Heart right ventricle (tissue), 16 donors: Measurements from ENCODE around the gene ACTN1. TPM values are rescaled to one million over a fixed set of nuclear protein-coding genes. Genes with fewer than 3 reads are reported as not detected.

ENCODE experiments used
- ATAC-seq, 8 donors: fragments of 200-7000 bp; cut with Tn5 transposase; one replicate each; pipeline ENCODE4 v1.9.1; 2020; ENCODE audit warnings: mild to moderate bottlenecking in 8 of 8, moderate library complexity in 8 of 8, moderate number of reproducible peaks in 1 of 8
- DNase-seq, 2 donors: peaks; one replicate each; pipeline ENCODE4 v3.0.0-alpha.2; 2020
- H3K27ac ChIP-seq, 10 donors: fragments of 200-600 bp; sonication (generic) in 2 of 10; one replicate each; pipeline versions ENCODE4 v1.5.0 to v1.8.0; 2020 to 2022; ENCODE audit warnings: mild to moderate bottlenecking in 3 of 10
- H3K27me3 ChIP-seq, 7 donors: fragments of 200-600 bp; one replicate each; pipeline ENCODE4 v1.8.0; 2021 to 2022; ENCODE audit warnings: mild to moderate bottlenecking in 2 of 7
- H3K36me3 ChIP-seq, 9 donors: fragments of 200-600 bp; sonication (generic) in 1 of 9; one replicate each; pipeline versions ENCODE4 v1.5.0 to v1.8.0; 2020 to 2022; ENCODE audit warnings: mild to moderate bottlenecking in 2 of 9
- H3K4me1 ChIP-seq, 9 donors: fragments of 200-600 bp; sonication (generic) in 1 of 9; one replicate each; pipeline versions ENCODE4 v1.5.0 to v1.8.0; 2020 to 2022; ENCODE audit warnings: mild to moderate bottlenecking in 4 of 9
- H3K4me3 ChIP-seq, 10 donors: fragments of 200-600 bp; sonication (generic) in 2 of 10; one replicate each; pipeline versions ENCODE4 v1.5.0 to v1.8.0; 2020 to 2022; ENCODE audit warnings: mild to moderate bottlenecking in 7 of 10, moderate library complexity in 2 of 10
- H3K9me3 ChIP-seq, 11 donors: fragments of 200-600 bp in 10 of 11; sonication (generic) in 2 of 11; one replicate each; pipeline versions ENCODE4 v1.5.0 to v1.8.0; 2013 to 2022; ENCODE audit warnings: mild to moderate bottlenecking in 2 of 11, control low read depth in 1 of 11, moderate library complexity in 1 of 11
- WGBS, 2 donors: extraction: QIAGEN DNeasy Blood & Tissue Kit; methylation state at CpG; one replicate each; pipeline ENCODE4 v1.1.7; 2013; ENCODE audit warnings: inconsistent platforms in 1 of 2; 5-methylcytosine and 5-hydroxymethylcytosine counted together
- intact Hi-C, 10 donors: fragments of 100-400 bp; cut with DNase I; formaldehyde crosslinking; loops; one replicate each; pipeline versions ENCODE4 v1.11.1 to v1.14.2; 2022
- polyA plus RNA-seq, 2 donors: library from polyadenylated mRNA; stranded (reverse); fragments of 200-250 nt; gene quantifications; one replicate each; pipeline ENCODE4 v1.2.3, GENCODE V29; 2013
- total RNA-seq, 10 donors: library from RNA; stranded (reverse); fragmentation: NEBNext Ultra II Directional in 3 of 10; extraction: Animal tissue kit (Norgen Biotek cat#: 25700) in 3 of 10; gene quantifications; one replicate each; pipeline versions ENCODE4 v1.2.1 to v1.2.4, GENCODE V29; 2021 to 2023
- TF ChIP-seq, protein P1 (sequence below), 9 donors: fragments of 200-600 bp; sonication (generic) in 2 of 9; IDR thresholded peaks; one replicate each; pipeline versions ENCODE4 v1.5.0 to v1.8.0; 2021 to 2022; ENCODE audit warnings: antibody characterized with exemption in 9 of 9, mild to moderate bottlenecking in 5 of 9, moderate library complexity in 1 of 9
- donor health status: Arrhythmogenic right ventricular cardiomyopathy.
- donor health status: ischemic (EF 13 %, LVEDD 7.1; RV severe dilation, severe dysfunction).
- donor health status: healthy with polysubstance abuse.
- donor health status: DM: no; HTN: yes; CAD: no.
- donor health status: DM: no; HTN: no; CAD: no.
- donor health status: ischemic (EF 25% LVEDD 6.9; RV normal size, moderate dysfunction).
- donor health status: ischemic (EF 25% LVEDD 5.7; RV mildly dilated, moderate dysfunction).
- donor health status: healthy.
- donor health status: DM: yes; HTN: yes; CAD: no.
- donor health status: Ischemic cardiomyopathy.
- donor health status: ischemic (EF 35%, LVEDD 5.7; RV mildly dilated, moderate dysfunction).
- donor health status: nonischemic (EF 11% LVEDD 7.7; RV severe dilation, severe dysfunction).
- donor health status: DM: yes; HTN: yes; CAD: no.
- donor health status: PGD.
- donor health status: ischemic (EF 29% LVEDD 5.4; RV normal size, mild dysfunction).
- donor health status: nonischemic (EF 23%, LVEDD 6.1; RV moderate dilation, normal function).

ACTN1 gene
- total and polyA plus RNA-seq, 12 donors = 67.2 to 235 (median 104) TPM

- Histone ChIP-seq H3K27me3 (no peaks in the 10 kb centered on the region), H3K4me3 (no peak overlapping the region), H3K36me3 (no peaks in the 10 kb centered on the region), H3K27ac (no peak overlapping the region), H3K9me3 (no peaks in the 10 kb centered on the region), H3K4me1 (peaks cover 0 to 20% (median 8%) of the 10 kb centered on the region in 9 donors)
- DNase-seq (no peak), ATAC-seq (no peak)
- 97 to 98% methylated on average over 2 of the region's 2 CpGs for WGBS, 2 donors
- intact Hi-C loops = loop anchor here in 8 of 10 donors (5.0 to 10.0 kb wide), 4 partner anchors 52 to 112 kb away; no protein-coding TSS in a partner anchor
- TF ChIP-seq, protein P1, sequence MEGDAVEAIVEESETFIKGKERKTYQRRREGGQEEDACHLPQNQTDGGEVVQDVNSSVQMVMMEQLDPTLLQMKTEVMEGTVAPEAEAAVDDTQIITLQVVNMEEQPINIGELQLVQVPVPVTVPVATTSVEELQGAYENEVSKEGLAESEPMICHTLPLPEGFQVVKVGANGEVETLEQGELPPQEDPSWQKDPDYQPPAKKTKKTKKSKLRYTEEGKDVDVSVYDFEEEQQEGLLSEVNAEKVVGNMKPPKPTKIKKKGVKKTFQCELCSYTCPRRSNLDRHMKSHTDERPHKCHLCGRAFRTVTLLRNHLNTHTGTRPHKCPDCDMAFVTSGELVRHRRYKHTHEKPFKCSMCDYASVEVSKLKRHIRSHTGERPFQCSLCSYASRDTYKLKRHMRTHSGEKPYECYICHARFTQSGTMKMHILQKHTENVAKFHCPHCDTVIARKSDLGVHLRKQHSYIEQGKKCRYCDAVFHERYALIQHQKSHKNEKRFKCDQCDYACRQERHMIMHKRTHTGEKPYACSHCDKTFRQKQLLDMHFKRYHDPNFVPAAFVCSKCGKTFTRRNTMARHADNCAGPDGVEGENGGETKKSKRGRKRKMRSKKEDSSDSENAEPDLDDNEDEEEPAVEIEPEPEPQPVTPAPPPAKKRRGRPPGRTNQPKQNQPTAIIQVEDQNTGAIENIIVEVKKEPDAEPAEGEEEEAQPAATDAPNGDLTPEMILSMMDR (IDR thresholded peaks at IDR 0.05) = no peak
These were observed 3.5 kb upstream of the ACTN1 start for GRCh38 chr14:68982581-68982980.

DNA sequence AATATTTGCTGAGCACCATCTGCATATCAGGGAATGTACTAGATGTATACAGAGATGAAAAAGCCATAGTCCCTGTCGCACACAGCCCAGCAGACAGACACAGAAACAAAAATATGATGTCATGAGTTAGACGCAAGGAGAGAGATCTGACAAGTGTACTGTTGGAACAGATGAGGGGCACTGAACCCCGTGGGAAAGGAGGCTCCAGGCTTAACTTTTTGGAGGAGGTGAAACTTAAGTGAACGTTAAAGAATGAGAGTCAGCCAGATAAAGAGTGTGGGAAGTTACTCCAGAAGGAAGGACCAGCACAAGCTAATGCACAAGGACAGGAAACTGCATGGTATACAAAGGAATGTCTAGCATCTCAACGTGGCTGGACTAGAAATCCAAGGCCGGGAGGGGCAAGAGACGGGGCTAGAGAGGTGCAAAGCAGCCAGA, 2.5 kb upstream of the ACTN1 start:
- TF ChIP-seq, protein P1 (IDR thresholded peaks at IDR 0.05) = no peak
- Histone ChIP-seq H3K36me3 (no peaks in the 10 kb centered on the region), H3K9me3 (no peaks in the 10 kb centered on the region), H3K27ac (no peak overlapping the region), H3K27me3 (no peaks in the 10 kb centered on the region), H3K4me3 (no peak overlapping the region), H3K4me1 (peaks cover 4 to 30% (median 17%) of the 10 kb centered on the region in 9 donors)
- no peak for DNase-seq
- intact Hi-C loops = loop anchor here in 8 of 10 donors (5.0 to 10.0 kb wide), 4 partner anchors 53 to 113 kb away; no protein-coding TSS in a partner anchor
- WGBS, 2 donors = 54 to 60% methylated on average over 7 of the region's 7 CpGs
- no peak for ATAC-seq

DNA sequence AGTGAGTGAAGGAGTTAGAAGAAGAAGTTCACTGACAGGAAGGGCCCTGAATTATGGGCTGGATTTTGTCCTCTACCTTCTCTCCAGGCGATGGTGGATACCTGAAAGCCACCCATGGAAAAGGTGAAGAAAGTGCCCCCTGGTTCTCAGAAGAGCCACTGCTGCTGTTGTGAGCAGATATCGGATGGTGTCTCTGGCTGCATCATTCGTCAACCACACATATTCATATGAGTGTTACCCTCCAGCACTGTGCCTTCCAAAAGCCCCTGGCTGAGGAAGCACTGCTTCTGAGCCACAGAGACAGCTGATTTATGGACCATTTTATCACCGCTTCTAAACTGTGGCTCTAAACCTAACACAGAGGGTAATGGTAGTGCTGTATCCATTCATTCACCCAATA, 2.0 kb upstream of the ACTN1 start:
- Histone ChIP-seq H3K27me3 (no peaks in the 10 kb centered on the region), H3K27ac (no peak overlapping the region), H3K4me3 (no peak overlapping the region), H3K36me3 (no peaks in the 10 kb centered on the region), H3K4me1 (peaks cover 6 to 35% (median 21%) of the 10 kb centered on the region in 9 donors), H3K9me3 (no peaks in the 10 kb centered on the region)
- DNase-seq = no peak
- no peak for ATAC-seq
- intact Hi-C loops = loop anchor here in 8 of 10 donors (5.0 to 10.0 kb wide), 4 partner anchors 54 to 114 kb away; no protein-coding TSS in a partner anchor
- TF ChIP-seq, protein P1 (IDR thresholded peaks at IDR 0.05) = no peak
- 87 to 93% methylated on average over 4 of the region's 4 CpGs for WGBS, 2 donors

GRCh38 chr14:68979722-68980451, 785 bp upstream of the ACTN1 start:
- H3K4me3 ChIP-seq = peak overlapping the region; percentile 78 to 100 (median 96)
- peaks cover 0 to 10% (median 0%) of the 10 kb centered on the region in 9 donors for H3K36me3 ChIP-seq
- H3K27me3 ChIP-seq = no peaks in the 10 kb centered on the region
- peak overlapping the region; percentile 81 to 99 (median 96) for H3K27ac ChIP-seq
- 8 to 10% methylated on average over 38 to 44 of the region's 44 CpGs for WGBS, 2 donors
- ATAC-seq (peak; percentile 6 to 40 (median 26)), DNase-seq (peak; percentile 34 to 55)
- TF ChIP-seq, protein P1 (IDR thresholded peaks at IDR 0.05) = no peak
- H3K4me1 ChIP-seq = peaks cover 14 to 47% (median 33%) of the 10 kb centered on the region in 9 donors
- intact Hi-C loops = loop anchor here (2.0 to 10.0 kb wide), 12 partner anchors 38 to 115 kb away; no protein-coding TSS in a partner anchor
- no peaks in the 10 kb centered on the region for H3K9me3 ChIP-seq
